Ishikawa (cell line): Measurements from ENCODE around the gene SLC25A14.

Source experiments
- CEBPB ChIP-seq: IDR thresholded peaks from 2 replicates; pipeline ENCODE4 v1.6.1; 2012
- CREB1 ChIP-seq: IDR thresholded peaks from 2 replicates; pipeline ENCODE4 v1.6.1; 2012; ENCODE audit warnings: low read depth
- EGR1 ChIP-seq: IDR thresholded peaks from 2 replicates; pipeline ENCODE4 v1.6.1; 2012
- EP300 ChIP-seq: IDR thresholded peaks from 2 replicates; pipeline ENCODE4 v1.6.1; 2012; ENCODE audit warnings: borderline replicate concordance
- FOXM1 ChIP-seq: IDR thresholded peaks from 2 replicates; pipeline ENCODE4 v1.6.1; 2012; ENCODE audit warnings: low read depth, borderline replicate concordance
- MAX ChIP-seq: IDR thresholded peaks from 2 replicates; pipeline ENCODE4 v1.6.1; 2012
- NFIC ChIP-seq: IDR thresholded peaks from 2 replicates; pipeline ENCODE4 v1.6.1; 2012
- RAD21 ChIP-seq: IDR thresholded peaks from 2 replicates; pipeline ENCODE4 v1.6.1; 2012; ENCODE audit warnings: low read depth
- REST ChIP-seq: IDR thresholded peaks from 2 replicates; pipeline ENCODE4 v1.6.1; 2012; ENCODE audit warnings: low read depth, mild to moderate bottlenecking
- TAF1 ChIP-seq: IDR thresholded peaks from 2 replicates; pipeline ENCODE4 v1.6.1; 2012; ENCODE audit warnings: low read depth, mild to moderate bottlenecking
- TCF12 ChIP-seq: IDR thresholded peaks from 2 replicates; pipeline ENCODE4 v1.6.1; 2012; ENCODE audit warnings: low read depth
- TEAD4 ChIP-seq: IDR thresholded peaks from 2 replicates; pipeline ENCODE4 v1.6.1; 2012
- USF1 ChIP-seq: IDR thresholded peaks from 2 replicates; pipeline ENCODE4 v1.6.1; 2012
- YY1 ChIP-seq: IDR thresholded peaks from 2 replicates; pipeline ENCODE4 v1.6.1; 2012; ENCODE audit warnings: low read depth
- ZBTB7A ChIP-seq: IDR thresholded peaks from 2 replicates; pipeline ENCODE4 v1.6.1; 2012; ENCODE audit warnings: low read depth

SLC25A14 gene

DNA sequence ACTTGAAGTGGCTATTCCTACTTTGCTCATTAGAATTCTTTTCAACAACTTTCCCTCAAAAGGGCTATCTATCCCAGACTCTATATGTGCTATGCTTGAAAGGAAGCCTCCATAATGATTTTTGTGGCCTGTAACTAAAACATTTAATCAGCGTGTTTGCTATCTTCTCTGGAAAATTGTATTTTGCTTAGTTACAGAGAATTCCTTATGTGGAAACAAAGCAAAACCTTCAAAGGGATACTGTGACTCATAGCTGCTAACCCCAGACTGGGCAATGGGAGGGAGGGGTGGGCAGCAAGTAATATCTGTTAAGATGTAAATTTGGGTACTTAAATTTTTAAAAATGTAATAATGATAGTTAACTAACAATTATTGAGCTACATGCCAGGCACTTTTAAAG is 3.7 kb downstream of the SLC25A14 start:
- TF ChIP-seq NFIC (no peak), TCF12 (no peak), CREB1 (no peak), YY1 (no peak), USF1 (no peak), FOXM1 (no peak)

DNA sequence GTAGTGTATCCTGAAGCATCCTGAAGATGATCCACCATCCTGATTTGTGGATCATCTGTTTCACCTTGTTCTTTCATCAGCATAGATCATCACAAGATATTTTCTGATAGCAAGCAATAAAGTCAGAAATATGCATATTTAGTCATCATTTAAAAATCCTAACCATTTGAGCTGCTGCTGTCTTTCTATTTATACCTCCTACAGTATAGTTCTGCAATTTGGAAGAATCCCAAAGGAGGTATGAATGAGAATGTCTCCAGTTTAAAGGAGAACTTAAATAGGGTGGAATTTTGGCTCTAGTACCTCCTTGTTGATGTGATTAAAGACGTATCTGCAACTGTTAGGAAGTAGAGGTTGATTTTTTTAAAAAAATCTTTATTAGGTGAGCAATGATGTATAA is 7.6 kb downstream of the SLC25A14 start:
- no peak for TF ChIP-seq YY1
- no peak for TF ChIP-seq TCF12
- no peak for TF ChIP-seq CEBPB
- no peak for TF ChIP-seq ZBTB7A
- no peak for TF ChIP-seq NFIC
- TF ChIP-seq TEAD4, result no peak
- TF ChIP-seq EGR1, result no peak
- no peak for TF ChIP-seq REST
- no peak for TF ChIP-seq TAF1
- TF ChIP-seq MAX, result no peak
- TF ChIP-seq RAD21, result no peak

DNA sequence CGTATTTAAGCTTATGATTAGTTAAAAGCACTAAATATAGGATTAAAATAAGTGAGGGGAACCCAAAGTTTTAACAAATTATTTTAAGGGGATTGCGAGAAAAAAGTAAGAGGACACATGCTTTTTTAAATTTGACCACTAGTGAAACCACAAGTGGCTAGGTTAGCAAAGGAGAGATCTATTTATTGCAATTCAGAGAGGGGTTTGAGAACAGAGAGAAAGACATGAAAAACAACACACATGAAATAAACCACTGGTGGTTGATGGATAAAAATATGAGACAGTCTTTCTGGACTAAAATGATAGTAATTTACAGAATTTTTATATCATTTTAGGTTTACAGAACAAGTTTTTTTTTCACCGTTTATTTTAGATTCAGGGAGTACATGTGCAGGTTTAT is 11.8 kb downstream of the SLC25A14 start:
- TF ChIP-seq TCF12 (no peak), REST (no peak), RAD21 (no peak)

- no peak for TF ChIP-seq NFIC
Observed at GRCh38 chrX:130376077-130376476, 36.4 kb downstream of the SLC25A14 start.

GRCh38 chrX:130378024-130378669 is 38.4 kb downstream of the SLC25A14 start:
- TF ChIP-seq CREB1 (no peak), EP300 (no peak), TCF12 (no peak), ZBTB7A (no peak), REST (no peak), USF1 (no peak), MAX (no peak)

DNA sequence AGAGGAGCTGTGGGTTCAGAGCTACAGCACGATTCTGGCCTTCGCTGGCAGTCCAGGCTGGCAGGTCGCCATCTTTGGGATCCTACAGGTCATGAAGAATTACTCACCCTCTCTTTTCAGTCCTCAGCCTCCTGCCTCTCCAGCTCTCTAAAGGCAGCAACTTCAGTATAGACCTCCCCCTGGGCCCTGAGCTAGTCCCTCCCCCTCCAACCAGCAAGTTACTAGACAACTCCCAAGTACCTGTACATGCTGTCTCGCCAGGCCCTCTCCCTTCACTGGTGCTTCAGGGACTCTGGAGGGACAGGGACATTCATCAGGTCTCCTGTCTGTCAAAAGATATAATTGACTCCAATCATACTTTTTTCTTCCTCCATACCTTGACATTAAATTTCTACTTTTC is 45.8 kb downstream of the SLC25A14 start, which contains the start of gene GPR119:
TSS of gene GPR119 (minus strand) at position 155 of the 400 bp plus-strand sequence. CDS start 227 bp downstream, outside the sequence.
- TF ChIP-seq YY1 (no peak), CREB1 (no peak), ZBTB7A (no peak), CEBPB (no peak), TAF1 (no peak), TCF12 (no peak), NFIC (no peak), EGR1 (no peak), EP300 (no peak), TEAD4 (no peak), MAX (no peak), RAD21 (no peak), REST (no peak), FOXM1 (no peak), USF1 (no peak)
